Astrocyte (in vitro differentiated cells and primary cell): ENCODE results near the gene PTPRE. TPM values are rescaled to one million over a fixed set of nuclear protein-coding genes. Genes with fewer than 3 reads are reported as not detected.

Source experiments
- DNase-seq: peaks from one replicate; pipeline ENCODE4 v3.0.0-alpha.2; 2010; ENCODE audit warnings: low read depth
- FAIRE-seq: peaks from 2 replicates; lab custom pipeline; 2011; peaks lifted over from hg19 to GRCh38; lab: Jason Lieb, UNC
- H2AFZ ChIP-seq: 2 replicates; pipeline ENCODE4 v1.6.0; 2012; ENCODE audit warnings: low read depth, low read length, inconsistent platforms
- H3K27ac ChIP-seq: 2 replicates; pipeline ENCODE4 v1.5.1; 2011; ENCODE audit warnings: low read depth, low read length, inconsistent platforms
- H3K27me3 ChIP-seq: 2 replicates; pipeline ENCODE4 v1.6.0; 2011; ENCODE audit warnings: low read length, inconsistent platforms; ENCODE audit not compliant: insufficient read depth
- H3K36me3 ChIP-seq: 2 replicates; pipeline ENCODE4 v1.5.1; 2011; ENCODE audit warnings: low read length, inconsistent platforms; ENCODE audit not compliant: insufficient read depth
- H3K4me1 ChIP-seq: 2 replicates; pipeline ENCODE4 v1.5.1; 2011; ENCODE audit warnings: low read length, inconsistent platforms; ENCODE audit not compliant: insufficient read depth
- H3K4me2 ChIP-seq: 2 replicates; pipeline ENCODE4 v1.6.0; 2012; ENCODE audit warnings: low read length, inconsistent platforms
- H3K4me3 ChIP-seq: 2 replicates; pipeline ENCODE4 v1.5.1; 2011; ENCODE audit warnings: low read depth, mild to moderate bottlenecking, low read length, inconsistent platforms; ENCODE audit not compliant: insufficient read depth
- H3K79me2 ChIP-seq: 2 replicates; pipeline ENCODE4 v1.6.0; 2012; ENCODE audit warnings: mild to moderate bottlenecking, low read length, inconsistent platforms; ENCODE audit not compliant: insufficient read depth
- H3K9ac ChIP-seq: 2 replicates; pipeline ENCODE4 v1.6.0; 2012; ENCODE audit warnings: mild to moderate bottlenecking, low read length, inconsistent platforms
- H3K9me3 ChIP-seq: 2 replicates; pipeline ENCODE4 v1.5.1; 2012; ENCODE audit warnings: low read depth, mild to moderate bottlenecking, low read length, inconsistent platforms; ENCODE audit not compliant: insufficient read depth
- H4K20me1 ChIP-seq: 2 replicates; pipeline ENCODE4 v1.6.0; 2012; ENCODE audit warnings: low read length, inconsistent platforms; ENCODE audit not compliant: insufficient read depth
- H3K27ac Mint-ChIP-seq: one replicate; pipeline ENCODE4 v1.8.0; 2021; ENCODE audit warnings: mild to moderate bottlenecking, mixed read lengths; ENCODE audit not compliant: unreplicated experiment
- H3K27me3 Mint-ChIP-seq: one replicate; pipeline ENCODE4 v1.8.0; 2021; ENCODE audit warnings: low read depth, mixed read lengths; ENCODE audit not compliant: unreplicated experiment
- H3K36me3 Mint-ChIP-seq: one replicate; pipeline ENCODE4 v1.8.0; 2021; ENCODE audit warnings: low read depth, mixed read lengths; ENCODE audit not compliant: unreplicated experiment
- H3K4me1 Mint-ChIP-seq: one replicate; pipeline ENCODE4 v1.8.0; 2021; ENCODE audit warnings: low read depth, mixed read lengths; ENCODE audit not compliant: unreplicated experiment
- H3K4me3 Mint-ChIP-seq: one replicate; pipeline ENCODE4 v1.8.0; 2021; ENCODE audit warnings: mild to moderate bottlenecking, moderate library complexity, mixed read lengths; ENCODE audit not compliant: unreplicated experiment
- H3K9me3 Mint-ChIP-seq: one replicate; pipeline ENCODE4 v1.8.0; 2021; ENCODE audit warnings: mild to moderate bottlenecking, mixed read lengths; ENCODE audit not compliant: unreplicated experiment
- CTCF ChIP-seq: IDR thresholded peaks from 2 replicates; pipeline ENCODE4 v1.5.1; 2011; ENCODE audit warnings: low read depth, mild to moderate bottlenecking, inconsistent platforms, low read length, moderate library complexity; ENCODE audit not compliant: insufficient read depth
- EZH2 ChIP-seq: IDR thresholded peaks from 2 replicates; pipeline ENCODE4 v1.6.1; 2012; ENCODE audit warnings: mild to moderate bottlenecking, low read length, inconsistent platforms; ENCODE audit not compliant: insufficient read depth
- total RNA-seq: library from RNA; stranded (reverse); gene quantifications from 2 replicates; pipeline ENCODE4 v1.2.1, GENCODE V29; 2021

Gene PTPRE
- total RNA-seq, 1 donor from 2014 or later, result 14.1 TPM

- Histone ChIP-seq H3K27me3 (no peaks in the 10 kb centered on the region), H3K27ac (no peak overlapping the region), H3K4me3 (no peak overlapping the region), H3K4me2 (no peak overlapping the region), H3K4me1 (no peaks in the 10 kb centered on the region), H2AFZ (no peak overlapping the region), H4K20me1 (peaks cover 14% of the 10 kb centered on the region), H3K9me3 (no peaks in the 10 kb centered on the region), H3K79me2 (peaks cover 2% of the 10 kb centered on the region), H3K36me3 (peaks cover 24% of the 10 kb centered on the region), H3K9ac (no peak overlapping the region)
- TF ChIP-seq CTCF, result no peak
- TF ChIP-seq EZH2, result no peak
- Mint-ChIP-seq H3K4me1 (peaks cover 2% of the 10 kb centered on the region), H3K9me3 (peaks cover 2% of the 10 kb centered on the region), H3K27ac (no peak overlapping the region), H3K4me3 (no peak overlapping the region), H3K36me3 (no peaks in the 10 kb centered on the region), H3K27me3 (peaks cover 11% of the 10 kb centered on the region)
- FAIRE-seq, result no peak
- DNase-seq, result no peak
These were observed 189.7 kb downstream of the PTPRE start for GRCh38 chr10:128096486-128097199.

- no peak for TF ChIP-seq EZH2
- TF ChIP-seq CTCF, result no peak
- Histone ChIP-seq H3K27me3 (no peaks in the 10 kb centered on the region), H3K4me3 (no peak overlapping the region), H3K36me3 (peaks cover 28% of the 10 kb centered on the region), H3K27ac (no peak overlapping the region), H4K20me1 (peaks cover 14% of the 10 kb centered on the region), H3K9me3 (no peaks in the 10 kb centered on the region), H3K4me2 (no peak overlapping the region), H3K4me1 (no peaks in the 10 kb centered on the region), H2AFZ (no peak overlapping the region), H3K79me2 (peaks cover 2% of the 10 kb centered on the region), H3K9ac (no peak overlapping the region)
- Mint-ChIP-seq H3K4me1 (no peaks in the 10 kb centered on the region), H3K27ac (no peak overlapping the region), H3K4me3 (no peak overlapping the region), H3K36me3 (no peaks in the 10 kb centered on the region), H3K27me3 (peaks cover 11% of the 10 kb centered on the region), H3K9me3 (peaks cover 2% of the 10 kb centered on the region)
- FAIRE-seq (no peak), DNase-seq (peak; percentile 20)
These were observed 190.9 kb downstream of the PTPRE start for GRCh38 chr10:128097783-128098182.

GRCh38 chr10:128098631-128099030 lies 191.7 kb downstream of the PTPRE start:
- FAIRE-seq (no peak), DNase-seq (no peak)
- Histone ChIP-seq H3K27me3 (no peaks in the 10 kb centered on the region), H2AFZ (no peak overlapping the region), H3K9ac (no peak overlapping the region), H4K20me1 (peaks cover 14% of the 10 kb centered on the region), H3K4me2 (no peak overlapping the region), H3K79me2 (peaks cover 3% of the 10 kb centered on the region), H3K36me3 (peaks cover 32% of the 10 kb centered on the region), H3K9me3 (no peaks in the 10 kb centered on the region), H3K4me3 (no peak overlapping the region), H3K27ac (no peak overlapping the region), H3K4me1 (no peaks in the 10 kb centered on the region)
- H3K4me3 Mint-ChIP-seq, result no peak overlapping the region
- TF ChIP-seq EZH2, result no peak
- no peak for TF ChIP-seq CTCF
- H3K27me3 Mint-ChIP-seq, result peaks cover 11% of the 10 kb centered on the region
- H3K36me3 Mint-ChIP-seq, result no peaks in the 10 kb centered on the region
- no peaks in the 10 kb centered on the region for H3K4me1 Mint-ChIP-seq
- no peak overlapping the region for H3K27ac Mint-ChIP-seq
- H3K9me3 Mint-ChIP-seq, result peaks cover 2% of the 10 kb centered on the region
